ENCODE results near the gene C2orf69. TPM values are rescaled to one million over a fixed set of nuclear protein-coding genes. Genes with fewer than 3 reads are reported as not detected.

Gene C2orf69
- total and polyA plus RNA-seq, 7 donors = 7.2 to 13.6 (median 11.1) TPM

DNA sequence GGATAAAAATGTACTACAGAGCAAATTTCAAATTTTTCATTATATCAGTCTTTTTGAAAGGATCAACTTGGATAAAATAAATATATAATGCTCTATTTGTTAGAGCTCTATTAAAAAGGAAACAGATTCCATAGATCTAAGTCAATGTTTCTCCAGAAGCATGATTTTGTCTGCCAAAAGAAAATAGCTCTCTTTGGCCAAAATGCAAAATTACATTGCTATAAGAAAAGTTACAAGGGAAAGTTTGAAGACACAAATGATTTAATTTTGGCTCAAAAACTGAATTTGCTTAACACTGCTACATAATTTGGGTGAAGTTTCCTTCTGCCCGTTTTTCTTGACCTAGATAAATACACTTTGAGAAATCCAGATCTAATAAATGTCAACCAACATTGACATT is 15.7 kb downstream of the C2orf69 start:
- Histone ChIP-seq H3K4me3 (no peak overlapping the region), H3K9me3 (no peaks in the 10 kb centered on the region), H3K4me1 (peaks cover 0 to 9% (median 4%) of the 10 kb centered on the region in 4 donors), H3K27ac (no peak overlapping the region), H3K36me3 (peaks cover 0 to 27% (median 9%) of the 10 kb centered on the region in 4 donors), H3K27me3 (no peaks in the 10 kb centered on the region)
- TF ChIP-seq, protein P1, sequence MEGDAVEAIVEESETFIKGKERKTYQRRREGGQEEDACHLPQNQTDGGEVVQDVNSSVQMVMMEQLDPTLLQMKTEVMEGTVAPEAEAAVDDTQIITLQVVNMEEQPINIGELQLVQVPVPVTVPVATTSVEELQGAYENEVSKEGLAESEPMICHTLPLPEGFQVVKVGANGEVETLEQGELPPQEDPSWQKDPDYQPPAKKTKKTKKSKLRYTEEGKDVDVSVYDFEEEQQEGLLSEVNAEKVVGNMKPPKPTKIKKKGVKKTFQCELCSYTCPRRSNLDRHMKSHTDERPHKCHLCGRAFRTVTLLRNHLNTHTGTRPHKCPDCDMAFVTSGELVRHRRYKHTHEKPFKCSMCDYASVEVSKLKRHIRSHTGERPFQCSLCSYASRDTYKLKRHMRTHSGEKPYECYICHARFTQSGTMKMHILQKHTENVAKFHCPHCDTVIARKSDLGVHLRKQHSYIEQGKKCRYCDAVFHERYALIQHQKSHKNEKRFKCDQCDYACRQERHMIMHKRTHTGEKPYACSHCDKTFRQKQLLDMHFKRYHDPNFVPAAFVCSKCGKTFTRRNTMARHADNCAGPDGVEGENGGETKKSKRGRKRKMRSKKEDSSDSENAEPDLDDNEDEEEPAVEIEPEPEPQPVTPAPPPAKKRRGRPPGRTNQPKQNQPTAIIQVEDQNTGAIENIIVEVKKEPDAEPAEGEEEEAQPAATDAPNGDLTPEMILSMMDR (IDR thresholded peaks at IDR 0.05) = no peak
- 40 to 62% methylated on average over 1 of the region's 1 CpG for WGBS, 2 donors
- DNase-seq = no peak
- intact Hi-C loops (cut with DNase I) = no loop called here

DNA sequence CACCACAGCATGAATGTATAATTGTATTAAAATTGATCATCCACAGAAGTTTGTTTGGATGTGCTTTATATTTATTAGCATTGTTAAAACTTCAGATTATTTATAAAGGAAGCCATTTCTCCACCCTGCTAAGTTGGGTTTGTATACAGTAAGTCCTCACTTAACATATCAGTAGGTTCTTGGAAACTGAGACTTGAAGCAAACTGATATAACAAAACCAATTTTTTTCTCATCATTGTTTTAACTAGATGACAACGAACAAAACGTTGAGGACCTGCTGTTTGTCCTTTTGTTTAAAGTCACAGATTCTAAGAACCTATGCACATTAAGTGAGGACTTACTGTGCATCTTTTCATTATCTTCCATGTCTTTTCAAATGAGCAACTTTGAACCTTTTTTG is 17.1 kb downstream of the C2orf69 start:
- Histone ChIP-seq H3K4me3 (no peak overlapping the region), H3K27ac (no peak overlapping the region), H3K9me3 (no peaks in the 10 kb centered on the region), H3K36me3 (peaks cover 9 to 41% (median 19%) of the 10 kb centered on the region in 4 donors), H3K4me1 (peaks cover 0 to under 1% (median under 1%) of the 10 kb centered on the region in 4 donors), H3K27me3 (no peaks in the 10 kb centered on the region)
- DNase-seq = no peak
- intact Hi-C loops (cut with DNase I) = no loop called here
- 40 to 78% methylated on average over 2 of the region's 2 CpGs for WGBS, 2 donors
- TF ChIP-seq EP300 (IDR thresholded peaks at IDR 0.05) = no peak
- no peak for TF ChIP-seq POLR2AphosphoS5 (IDR thresholded peaks at IDR 0.05)
- TF ChIP-seq, protein P1 (IDR thresholded peaks at IDR 0.05) = no peak
- no peak for TF ChIP-seq POLR2A (IDR thresholded peaks at IDR 0.05)

DNA sequence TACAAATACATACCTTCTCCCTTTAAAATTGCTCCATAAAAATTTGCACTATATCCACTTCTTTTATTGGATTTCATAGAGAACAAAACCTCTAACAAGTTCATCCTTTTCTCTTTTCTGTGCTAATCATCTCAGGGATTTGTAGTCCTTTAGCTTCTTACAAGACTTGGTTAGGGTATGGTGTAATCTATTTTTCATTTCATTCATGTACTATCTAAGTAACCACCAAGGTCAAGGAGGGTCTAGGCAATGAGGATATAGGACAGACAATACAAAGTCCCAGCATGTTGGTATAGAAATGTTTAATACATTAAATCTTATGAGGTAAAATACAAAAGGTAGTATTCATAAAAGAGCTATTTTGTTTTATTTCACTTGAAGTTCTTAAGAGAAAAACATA is 17.5 kb downstream of the C2orf69 start:
- Histone ChIP-seq H3K9me3 (no peaks in the 10 kb centered on the region), H3K27me3 (no peaks in the 10 kb centered on the region), H3K36me3 (peaks cover 9 to 45% (median 19%) of the 10 kb centered on the region in 4 donors), H3K4me1 (no peaks in the 10 kb centered on the region), H3K27ac (no peak overlapping the region), H3K4me3 (no peak overlapping the region)
- DNase-seq = no peak
- no peak for TF ChIP-seq POLR2A (IDR thresholded peaks at IDR 0.05)
- no peak for TF ChIP-seq EP300 (IDR thresholded peaks at IDR 0.05)
- TF ChIP-seq, protein P1 (IDR thresholded peaks at IDR 0.05) = no peak
- TF ChIP-seq POLR2AphosphoS5 (IDR thresholded peaks at IDR 0.05) = no peak
- intact Hi-C loops (cut with DNase I) = no loop called here

DNA sequence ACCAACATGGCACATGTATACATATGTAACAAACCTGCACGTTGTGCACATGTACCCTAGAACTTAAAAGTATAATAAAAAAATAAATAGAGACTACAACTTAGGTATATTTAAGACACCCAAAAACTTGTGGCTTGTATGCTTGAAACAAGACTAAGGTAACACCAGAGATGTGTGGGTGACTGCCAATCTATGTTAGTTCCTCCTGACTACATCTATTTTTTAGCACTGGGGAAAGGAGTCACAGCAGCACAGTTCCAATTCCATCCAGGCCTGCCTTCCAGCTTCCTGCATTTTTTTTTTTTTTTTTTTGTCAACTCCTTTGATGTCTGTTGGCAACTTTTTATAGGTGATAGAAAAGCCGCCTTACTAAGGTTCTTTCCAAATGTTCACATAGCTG is 18.2 kb downstream of the C2orf69 start:
- intact Hi-C loops (cut with DNase I) = no loop called here
- H3K27ac ChIP-seq = no peak overlapping the region
- WGBS, 2 donors = 56 to 89% methylated on average over 2 of the region's 2 CpGs
- H3K36me3 ChIP-seq = peaks cover 9 to 49% (median 19%) of the 10 kb centered on the region in 4 donors
- no peak for TF ChIP-seq EP300 (IDR thresholded peaks at IDR 0.05)
- no peak for TF ChIP-seq POLR2AphosphoS5 (IDR thresholded peaks at IDR 0.05)
- TF ChIP-seq, protein P1 (IDR thresholded peaks at IDR 0.05) = no peak
- no peak for TF ChIP-seq POLR2A (IDR thresholded peaks at IDR 0.05)
- no peaks in the 10 kb centered on the region for H3K9me3 ChIP-seq
- DNase-seq = no peak
- H3K4me1 ChIP-seq = no peaks in the 10 kb centered on the region
- H3K27me3 ChIP-seq = no peaks in the 10 kb centered on the region
- H3K4me3 ChIP-seq = no peak overlapping the region

DNA sequence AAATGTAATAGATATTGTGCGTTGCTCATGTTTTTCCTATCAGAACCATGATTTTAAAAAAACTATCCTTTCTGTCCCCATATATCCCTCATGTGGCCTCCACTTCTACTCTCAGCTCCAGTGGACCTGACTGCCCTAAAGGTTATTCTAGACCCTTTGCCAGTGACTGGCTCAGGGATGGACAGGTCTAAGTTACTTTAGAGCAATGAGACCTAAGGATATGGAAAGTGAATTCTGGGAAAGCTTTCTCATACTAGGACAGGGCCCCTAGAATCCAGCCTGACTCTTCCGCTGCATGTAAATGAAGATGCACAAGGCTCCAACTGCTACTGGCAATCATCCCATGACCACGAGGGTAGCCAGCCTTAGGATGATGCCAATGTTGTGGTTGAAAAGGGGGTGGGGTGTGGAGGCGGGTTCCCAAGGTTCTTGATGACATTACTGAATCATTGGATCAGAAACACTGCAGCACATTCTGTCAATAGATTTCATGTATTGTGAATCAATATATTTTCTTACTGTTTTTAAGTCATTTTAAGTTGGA is 21.3 kb downstream of the C2orf69 start:
- H3K4me1 ChIP-seq = no peaks in the 10 kb centered on the region
- H3K27me3 ChIP-seq = no peaks in the 10 kb centered on the region
- no peak for DNase-seq
- H3K4me3 ChIP-seq = no peak overlapping the region
- intact Hi-C loops (cut with DNase I) = no loop called here
- no peaks in the 10 kb centered on the region for H3K9me3 ChIP-seq
- H3K27ac ChIP-seq = no peak overlapping the region
- peaks cover 15 to 63% (median 19%) of the 10 kb centered on the region in 4 donors for H3K36me3 ChIP-seq
- TF ChIP-seq EP300 (IDR thresholded peaks at IDR 0.05) (no peak), POLR2AphosphoS5 (IDR thresholded peaks at IDR 0.05) (no peak), POLR2A (IDR thresholded peaks at IDR 0.05) (no peak)
- TF ChIP-seq, protein P1 (IDR thresholded peaks at IDR 0.05) = no peak
- WGBS, 2 donors = 76 to 83% methylated on average over 4 of the region's 4 CpGs
